Calu3 (cell line): ENCODE data around the gene PACSIN3. TPM values are rescaled to one million over a fixed set of nuclear protein-coding genes. Genes with fewer than 3 reads are reported as not detected.

Experiments used
- BruUV-seq: library from RNA; stranded (reverse); fragments of 400-500 nt; replicated peaks from 2 replicates; lab custom pipeline; 2021; lab: Mats Ljungman, UMichigan
- CTCF ChIA-PET: fragments of 300-600 bp; sonication (Branson Sonifier 250); formaldehyde crosslinking; loops from one replicate; lab custom pipeline; 2022; ENCODE audit warnings: antibody characterized with exemption; lab: Charles Lee
- DNase-seq: peaks from one replicate; pipeline ENCODE4 v3.0.0; 2022
- H3K27ac Mint-ChIP-seq: one replicate; pipeline ENCODE4 v1.8.0; 2022; ENCODE audit warnings: mixed read lengths; ENCODE audit not compliant: unreplicated experiment
- H3K27me3 Mint-ChIP-seq: one replicate; pipeline ENCODE4 v1.8.0; 2022; ENCODE audit warnings: mixed read lengths; ENCODE audit not compliant: unreplicated experiment
- H3K36me3 Mint-ChIP-seq: one replicate; pipeline ENCODE4 v1.8.0; 2022; ENCODE audit warnings: mild to moderate bottlenecking, moderate library complexity, mixed read lengths; ENCODE audit not compliant: insufficient read depth, unreplicated experiment
- H3K4me1 Mint-ChIP-seq: one replicate; pipeline ENCODE4 v1.8.0; 2022; ENCODE audit warnings: mild to moderate bottlenecking, low read depth, mixed read lengths; ENCODE audit not compliant: unreplicated experiment
- H3K4me3 Mint-ChIP-seq: one replicate; pipeline ENCODE4 v1.8.0; 2022; ENCODE audit warnings: mild to moderate bottlenecking, low read depth, moderate library complexity, mixed read lengths; ENCODE audit not compliant: unreplicated experiment
- H3K9me3 Mint-ChIP-seq: one replicate; pipeline ENCODE4 v1.8.0; 2022; ENCODE audit warnings: low read depth, mixed read lengths; ENCODE audit not compliant: unreplicated experiment
- CTCF ChIP-seq: fragments of 200-600 bp; IDR thresholded peaks from one replicate; pipeline ENCODE4 v1.8.0; 2022; ENCODE audit warnings: antibody characterized with exemption; ENCODE audit not compliant: unreplicated experiment
- intact Hi-C: fragments of 100-400 bp; cut with micrococcal nuclease; formaldehyde crosslinking; loops from one replicate; pipeline ENCODE4 v1.10.0; 2022; ENCODE audit not compliant: unreplicated experiment
- total RNA-seq: library from RNA; stranded (reverse); gene quantifications from 2 replicates; pipeline ENCODE4 v1.2.3, GENCODE V29; 2022

PACSIN3 gene
- total RNA-seq, 1 experiment from 2014 or later, result 26.5 TPM

- intact Hi-C loops, result no loop called here
- H3K4me3 Mint-ChIP-seq, result no peak overlapping the region
- H3K9me3 Mint-ChIP-seq, result no peaks in the 10 kb centered on the region
- no TSS peak for BruUV-seq
- H3K4me1 Mint-ChIP-seq, result peaks cover 16% of the 10 kb centered on the region
- CTCF ChIA-PET, result no interaction called here
- no peaks in the 10 kb centered on the region for H3K27me3 Mint-ChIP-seq
- no peak for DNase-seq
- peaks cover 24% of the 10 kb centered on the region for H3K36me3 Mint-ChIP-seq
- no peak for TF ChIP-seq CTCF
- H3K27ac Mint-ChIP-seq, result no peak overlapping the region
Measured at GRCh38 chr11:47189100-47189834, 3.0 kb upstream of the PACSIN3 start.

- intact Hi-C loops, result no loop called here
- peaks cover 9% of the 10 kb centered on the region for H3K4me1 Mint-ChIP-seq
Measured at GRCh38 chr11:47188259-47188658, 2.0 kb upstream of the PACSIN3 start.

GRCh38 chr11:47187723-47188122 is 1.5 kb upstream of the PACSIN3 start:
- TF ChIP-seq CTCF, result no peak
- Mint-ChIP-seq H3K27ac (no peak overlapping the region), H3K36me3 (peaks cover 24% of the 10 kb centered on the region), H3K4me3 (peak overlapping the region; percentile 81), H3K9me3 (no peaks in the 10 kb centered on the region), H3K4me1 (peaks cover 9% of the 10 kb centered on the region), H3K27me3 (no peaks in the 10 kb centered on the region)
- BruUV-seq, result no TSS peak
- CTCF ChIA-PET, result interaction anchor here (0.9 to 1.7 kb wide), 7 partner anchors 8 to 70 kb away, joined by 3 to 6 read pairs (median 4); partner anchors contain the start of genes ARFGAP2, DDB2 and NR1H3
- DNase-seq, result no peak
- intact Hi-C loops, result no loop called here

More at GRCh38 chr11:47188259-47188658, 2.0 kb upstream of the PACSIN3 start:
- Mint-ChIP-seq H3K27ac (no peak overlapping the region), H3K4me3 (no peak overlapping the region), H3K9me3 (no peaks in the 10 kb centered on the region), H3K27me3 (no peaks in the 10 kb centered on the region), H3K36me3 (peaks cover 24% of the 10 kb centered on the region)
- no TSS peak for BruUV-seq
- DNase-seq, result no peak
- CTCF ChIA-PET, result interaction anchor here (0.9 to 1.7 kb wide), 4 partner anchors 9 to 32 kb away, joined by 3 to 4 read pairs (median 3); partner anchors contain the start of gene ARFGAP2
- no peak for TF ChIP-seq CTCF

GRCh38 chr11:47186700-47187695 is 764 bp upstream of the PACSIN3 start:
- no peaks in the 10 kb centered on the region for H3K27me3 Mint-ChIP-seq
- H3K4me1 Mint-ChIP-seq, result peaks cover 9% of the 10 kb centered on the region
- TF ChIP-seq CTCF, result no peak
- H3K27ac Mint-ChIP-seq, result no peak overlapping the region
- CTCF ChIA-PET, result interaction anchor here (0.9 to 1.7 kb wide), 8 partner anchors 8 to 72 kb away, joined by 3 to 6 read pairs (median 4); partner anchors contain the start of genes ARFGAP2, DDB2 and NR1H3
- BruUV-seq, result no TSS peak
- peaks cover 24% of the 10 kb centered on the region for H3K36me3 Mint-ChIP-seq
- DNase-seq, result peak; percentile 45
- H3K4me3 Mint-ChIP-seq, result peak overlapping the region; percentile 81
- H3K9me3 Mint-ChIP-seq, result no peaks in the 10 kb centered on the region
- intact Hi-C loops, result no loop called here
